HG03139 (cell line): ENCODE results near the gene OR4D5.

ENCODE experiments used
- ATAC-seq: cut with Tn5 transposase; IDR thresholded peaks from one replicate; pipeline ENCODE4 v1.9.1; 2021; ENCODE audit not compliant: unreplicated experiment

OR4D5 gene

DNA sequence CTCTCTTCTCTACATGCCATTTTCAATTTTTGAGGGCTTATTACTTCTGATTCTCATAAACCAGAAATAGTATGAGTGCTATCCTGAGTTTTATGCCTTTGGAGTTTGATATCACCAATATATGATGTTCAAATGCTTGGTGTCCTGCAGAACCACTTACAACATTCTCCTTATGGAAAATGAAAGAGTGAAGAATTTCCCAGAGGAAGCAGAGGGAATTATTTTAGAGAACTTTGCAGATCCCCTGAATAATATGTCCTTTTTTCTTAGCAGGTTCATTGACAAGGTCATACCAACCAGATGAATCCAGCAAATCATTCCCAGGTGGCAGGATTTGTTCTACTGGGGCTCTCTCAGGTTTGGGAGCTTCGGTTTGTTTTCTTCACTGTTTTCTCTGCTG is at the start of gene OR4D5:
Gene OR4D5, plus strand, starts transcription at position 301 of the 400 bp plus-strand sequence. Its CDS starts 0 bp downstream, at position 301.
- no peak for ATAC-seq

DNA sequence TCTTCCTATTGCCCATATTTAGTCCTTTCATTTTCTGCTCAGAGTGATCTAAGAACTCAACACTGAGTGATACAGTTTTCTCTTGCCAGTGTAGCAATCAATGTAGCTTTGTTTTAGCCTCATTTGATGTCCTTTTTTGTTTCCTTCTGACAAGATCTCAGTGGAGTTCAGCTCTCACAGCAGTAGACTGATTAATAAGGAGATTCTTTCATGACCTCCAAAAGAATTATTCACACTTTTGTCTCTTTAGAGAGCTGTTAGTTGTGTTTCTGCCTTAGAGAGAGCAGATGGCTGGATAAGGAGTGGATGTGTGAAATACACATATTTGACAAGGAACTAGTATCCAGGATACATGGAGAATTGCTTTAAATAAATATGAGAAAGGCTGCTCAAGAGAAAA is 47.4 kb upstream of the OR4D5 start:
- no peak for ATAC-seq

DNA sequence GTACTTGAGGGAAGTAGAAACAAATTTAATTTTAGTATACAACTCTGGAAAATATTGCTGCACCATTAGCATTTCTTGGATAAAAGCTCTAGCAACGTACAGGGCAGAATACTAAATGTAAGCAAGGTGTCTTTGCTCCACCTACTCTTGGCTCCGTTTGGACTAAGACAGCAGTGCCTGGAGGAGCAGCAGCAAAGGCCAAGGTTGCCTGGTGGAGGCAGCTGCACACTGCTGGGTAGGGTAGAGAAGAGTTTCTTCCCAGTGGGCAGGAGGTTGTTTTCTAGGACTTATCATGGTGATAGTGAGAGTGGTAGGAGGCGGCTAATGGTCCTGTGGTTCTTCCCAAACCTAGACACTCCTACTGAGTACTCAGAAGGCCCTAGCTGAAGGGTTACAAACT is 39.6 kb upstream of the OR4D5 start:
- no peak for ATAC-seq

GRCh38 chr11:123901867-123902266 is 37.5 kb upstream of the OR4D5 start, which contains the start of gene OR8D4:
TSS of gene OR8D4 (plus strand) at chr11:123902167. CDS start at chr11:123906432, 4,265 bp downstream.
- ATAC-seq, result no peak

DNA sequence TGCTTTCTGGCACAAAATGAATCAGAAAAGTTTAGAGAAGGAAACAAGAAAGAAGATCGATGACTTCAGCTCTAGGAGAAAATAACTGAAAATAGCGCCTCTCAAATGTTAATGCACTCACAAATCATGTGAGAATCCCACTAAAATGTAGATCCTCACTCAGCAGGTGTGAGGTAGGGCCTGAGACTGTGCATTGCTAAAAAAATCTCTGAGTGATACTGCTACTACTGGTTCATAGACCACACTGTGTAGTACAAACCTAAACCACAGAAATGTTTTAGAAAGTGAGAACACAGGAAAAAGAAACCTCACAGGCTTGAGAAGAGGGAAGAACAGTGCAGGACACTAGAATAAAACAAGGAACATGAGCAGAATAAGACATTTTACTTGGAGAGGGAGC is 35.5 kb upstream of the OR4D5 start:
- peak; percentile 68 for ATAC-seq

DNA sequence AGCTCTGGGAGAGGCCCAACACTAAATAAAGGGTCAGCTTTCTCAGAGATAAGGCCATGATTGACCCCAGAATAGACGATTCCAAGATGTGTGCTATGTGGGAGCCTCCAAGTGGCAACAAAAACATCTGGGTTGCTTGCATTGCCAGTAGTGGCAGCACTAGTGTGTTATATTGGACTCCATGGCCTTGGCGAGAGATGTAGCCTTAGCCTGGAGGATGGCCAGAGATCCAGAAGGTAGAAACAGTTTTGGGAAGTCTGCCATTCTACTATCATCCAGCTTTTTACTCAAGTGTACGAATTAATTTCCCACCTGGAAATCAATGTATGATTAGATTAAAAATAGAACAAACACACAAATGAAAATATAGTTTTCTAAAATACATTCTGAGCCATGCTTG is 34.5 kb upstream of the OR4D5 start:
- no peak for ATAC-seq

- ATAC-seq, result no peak
Observed at GRCh38 chr11:123905826-123906225, 33.6 kb upstream of the OR4D5 start.

- ATAC-seq, result no peak
Observed at GRCh38 chr11:123920943-123921342, 18.5 kb upstream of the OR4D5 start.

GRCh38 chr11:123924027-123924426 is 15.4 kb upstream of the OR4D5 start:
- ATAC-seq, result no peak

GRCh38 chr11:123942413-123942812 is 3.0 kb downstream of the OR4D5 start:
- no peak for ATAC-seq

DNA sequence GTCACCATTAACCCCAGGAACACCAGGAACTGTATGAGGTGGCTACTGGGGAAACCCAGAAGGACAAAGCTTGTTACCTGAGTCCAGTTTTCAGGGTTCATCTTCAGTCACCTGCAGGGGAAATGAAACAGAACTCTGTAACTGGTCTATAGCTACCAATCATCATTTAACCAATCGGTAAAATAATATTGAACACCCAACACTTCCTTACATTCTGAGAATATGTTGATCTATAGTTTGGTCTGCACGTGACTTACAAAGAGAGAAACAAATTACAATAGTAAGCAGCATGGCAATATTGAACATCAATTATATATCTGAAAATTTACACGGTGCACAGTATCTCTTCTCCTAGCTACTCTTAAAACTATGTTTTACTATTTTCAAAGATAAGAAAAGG is 4.3 kb downstream of the OR4D5 start, which contains the start of gene OR6T1:
Gene OR6T1, minus strand, starts transcription at position 101 of the 400 bp plus-strand sequence. Its CDS starts 0 bp downstream, at position 101.
- ATAC-seq, result no peak

DNA sequence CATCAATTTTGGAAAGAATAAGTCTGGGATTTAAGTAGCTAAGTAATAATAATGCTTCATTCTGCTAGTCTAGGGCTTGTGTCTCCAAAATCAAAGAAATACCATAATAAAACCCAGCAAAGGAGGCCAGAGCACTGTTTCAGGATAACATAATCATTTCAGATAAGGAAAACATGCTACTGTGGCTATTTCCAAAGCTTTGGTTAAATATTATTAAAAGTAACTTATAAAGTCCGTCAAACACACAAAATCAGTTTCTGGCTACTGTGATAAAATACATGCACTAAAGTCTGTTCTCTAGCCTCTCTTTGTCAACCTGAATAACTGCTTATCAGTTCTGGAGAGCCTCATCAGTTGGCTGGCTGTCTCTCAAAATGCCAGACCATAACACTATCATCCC is 5.7 kb downstream of the OR4D5 start:
- ATAC-seq, result no peak

- ATAC-seq, result no peak
Observed at GRCh38 chr11:123956752-123957151, 17.3 kb downstream of the OR4D5 start.

GRCh38 chr11:123973816-123974215 is 34.4 kb downstream of the OR4D5 start:
- no peak for ATAC-seq

DNA sequence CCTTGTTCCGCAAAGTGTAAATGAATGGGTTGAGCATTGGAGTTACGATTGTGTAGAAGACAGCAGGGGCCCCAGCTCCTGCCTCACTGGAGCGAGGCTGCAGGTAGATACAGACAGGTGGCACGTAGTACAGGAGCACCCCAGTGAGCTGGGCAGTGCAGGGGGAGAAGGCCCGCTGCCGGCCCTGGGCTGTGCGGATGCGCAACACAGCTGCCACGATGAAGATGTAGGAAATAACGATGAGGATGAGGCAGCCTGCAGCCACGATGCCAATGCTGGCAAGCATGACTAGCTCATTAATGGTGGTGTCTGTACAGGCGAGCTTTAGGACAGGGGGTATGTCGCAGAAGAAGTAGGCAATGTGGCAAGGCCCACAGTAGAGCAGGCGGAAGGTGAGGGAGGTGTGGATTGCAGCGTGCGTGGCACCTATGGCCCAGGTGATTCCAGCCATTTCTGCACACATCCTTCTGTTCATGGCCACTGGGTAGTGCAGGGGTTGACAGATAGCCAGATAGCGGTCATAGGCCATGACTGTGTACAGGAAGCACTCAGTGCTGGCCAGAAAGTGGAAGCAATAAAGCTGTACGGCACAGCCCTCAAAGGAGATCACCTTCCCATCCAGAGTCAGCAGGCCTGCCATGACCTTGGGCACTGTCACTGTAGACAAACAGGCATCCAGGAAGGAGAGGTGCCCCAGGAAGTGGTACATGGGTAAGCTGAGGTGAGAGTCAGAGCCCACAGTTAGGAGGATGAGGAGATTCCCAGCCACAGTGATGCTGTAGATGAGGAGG is 37.5 kb downstream of the OR4D5 start:
- ATAC-seq, result no peak

- ATAC-seq, result no peak
Observed at GRCh38 chr11:123977731-123978347, 38.4 kb downstream of the OR4D5 start, which contains the start of gene OR10S1. TSS of gene OR10S1 (minus strand) at chr11:123977781. CDS start at chr11:123977664, 117 bp downstream.

GRCh38 chr11:123979311-123979710 is 39.9 kb downstream of the OR4D5 start:
- ATAC-seq, result no peak
